ENCODE data around the gene C11orf42. TPM values are rescaled to one million over a fixed set of nuclear protein-coding genes. Genes with fewer than 3 reads are reported as not detected.

Gene C11orf42
- total RNA-seq, 1 experiment from 2014 or later, result not detected

DNA sequence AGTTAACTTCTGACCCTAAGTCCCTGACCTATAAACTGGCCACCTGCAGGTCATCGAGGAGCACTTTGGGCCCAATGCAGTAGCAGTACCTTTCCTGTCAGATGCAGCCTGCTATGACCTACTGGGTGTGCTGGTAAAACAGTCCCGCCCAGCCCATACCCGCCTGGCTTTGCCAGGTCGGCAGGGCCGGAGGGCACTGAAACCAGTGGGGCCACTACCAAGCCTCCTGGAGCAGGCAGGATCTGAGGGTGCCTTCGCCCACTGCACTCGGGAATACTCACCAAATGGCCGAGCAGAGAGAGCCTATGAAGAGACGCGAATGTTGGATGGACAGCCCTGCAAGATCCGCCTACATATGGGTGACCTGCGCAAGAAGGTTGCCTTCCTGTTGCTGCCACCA, 4.4 kb downstream of the C11orf42 start:
- DNase-seq (no peak), ATAC-seq (no peak)
- Histone ChIP-seq H3K4me1 (ENCODE audit: insufficient read depth, low read length) (no peaks in the 10 kb centered on the region), H3K27me3 (ENCODE audit: low read length) (no peaks in the 10 kb centered on the region), H3K27ac (ENCODE audit: low read length) (no peak overlapping the region), H4K20me1 (ENCODE audit: low read length) (no peaks in the 10 kb centered on the region), H3K9me3 (ENCODE audit: low read length) (no peaks in the 10 kb centered on the region), H3F3A (ENCODE audit: low read length, unreplicated experiment) (no peaks in the 10 kb centered on the region), H2AFZ (ENCODE audit: low read length) (no peak overlapping the region), H3K79me2 (ENCODE audit: low read length) (no peaks in the 10 kb centered on the region), H3K4me3 (ENCODE audit: low read length) (no peak overlapping the region), H3K4me2 (ENCODE audit: low read length) (no peak overlapping the region), H3K9me2 (replicated peaks; ENCODE audit: low read length) (no peaks in the 10 kb centered on the region), H3K36me3 (ENCODE audit: low read depth, low read length) (peaks cover 8% of the 10 kb centered on the region), H3K9ac (ENCODE audit: low read length) (no peak overlapping the region)
- intact Hi-C loops (cut with micrococcal nuclease), result no loop called here
- TF ChIP-seq EZH2 (IDR thresholded peaks at IDR 0.05; ENCODE audit: low read length, unreplicated experiment), result no peak
- TF ChIP-seq EZH2phosphoT487 (IDR thresholded peaks at IDR 0.05; ENCODE audit: borderline replicate concordance, low read length), result no peak
- TF ChIP-seq, protein P1, sequence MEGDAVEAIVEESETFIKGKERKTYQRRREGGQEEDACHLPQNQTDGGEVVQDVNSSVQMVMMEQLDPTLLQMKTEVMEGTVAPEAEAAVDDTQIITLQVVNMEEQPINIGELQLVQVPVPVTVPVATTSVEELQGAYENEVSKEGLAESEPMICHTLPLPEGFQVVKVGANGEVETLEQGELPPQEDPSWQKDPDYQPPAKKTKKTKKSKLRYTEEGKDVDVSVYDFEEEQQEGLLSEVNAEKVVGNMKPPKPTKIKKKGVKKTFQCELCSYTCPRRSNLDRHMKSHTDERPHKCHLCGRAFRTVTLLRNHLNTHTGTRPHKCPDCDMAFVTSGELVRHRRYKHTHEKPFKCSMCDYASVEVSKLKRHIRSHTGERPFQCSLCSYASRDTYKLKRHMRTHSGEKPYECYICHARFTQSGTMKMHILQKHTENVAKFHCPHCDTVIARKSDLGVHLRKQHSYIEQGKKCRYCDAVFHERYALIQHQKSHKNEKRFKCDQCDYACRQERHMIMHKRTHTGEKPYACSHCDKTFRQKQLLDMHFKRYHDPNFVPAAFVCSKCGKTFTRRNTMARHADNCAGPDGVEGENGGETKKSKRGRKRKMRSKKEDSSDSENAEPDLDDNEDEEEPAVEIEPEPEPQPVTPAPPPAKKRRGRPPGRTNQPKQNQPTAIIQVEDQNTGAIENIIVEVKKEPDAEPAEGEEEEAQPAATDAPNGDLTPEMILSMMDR (conservative IDR thresholded peaks at IDR 0.05; ENCODE audit: low read depth, low read length), result no peak
- ChIA-PET CTCF (no interaction called here), POLR2A (ENCODE audit: unreplicated experiment) (no interaction called here)
- no TSS peak for BruUV-seq (replicated peaks)

DNA sequence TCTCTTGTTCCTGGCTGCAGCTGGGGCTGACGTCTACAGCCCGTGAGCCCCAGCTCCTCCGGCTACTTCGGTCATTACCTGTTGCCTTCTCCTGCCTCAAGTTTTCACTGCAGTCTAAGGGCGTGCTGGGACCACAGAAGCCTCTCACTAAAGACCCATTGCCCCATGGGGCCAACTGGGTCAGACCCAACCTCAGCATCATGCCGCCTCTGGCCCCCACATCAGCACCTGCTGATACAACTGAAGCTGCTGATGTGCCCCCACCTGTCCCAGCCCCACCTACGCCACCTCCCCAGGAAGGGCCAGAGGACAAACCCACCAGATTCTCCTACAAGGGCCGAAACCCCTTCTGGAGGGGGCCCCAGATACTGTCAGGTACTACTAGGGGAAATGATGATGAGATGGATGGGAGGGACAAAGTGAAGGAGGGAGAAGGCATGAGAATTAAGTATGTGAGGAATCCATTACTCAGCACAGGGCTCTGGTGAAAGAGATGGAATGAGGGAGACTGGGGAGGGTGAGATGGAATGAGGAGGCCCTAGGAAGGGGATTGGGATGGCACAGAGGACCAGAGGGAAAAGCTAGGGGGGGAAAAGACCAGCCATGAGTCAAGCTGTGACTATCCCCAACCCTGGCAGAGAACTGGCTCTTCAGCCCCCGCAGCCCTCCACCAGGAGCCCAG, 5.1 kb downstream of the C11orf42 start:
- no peaks in the 10 kb centered on the region for H3K27me3 ChIP-seq (ENCODE audit: low read length)
- H2AFZ ChIP-seq (ENCODE audit: low read length), result no peak overlapping the region
- H3K36me3 ChIP-seq (ENCODE audit: low read depth, low read length), result peaks cover 12% of the 10 kb centered on the region
- DNase-seq (no peak), ATAC-seq (no peak)
- H3K4me1 ChIP-seq (ENCODE audit: insufficient read depth, low read length), result no peaks in the 10 kb centered on the region
- H3K4me3 ChIP-seq (ENCODE audit: low read length), result no peak overlapping the region
- no peak overlapping the region for H3K27ac ChIP-seq (ENCODE audit: low read length)
- no peaks in the 10 kb centered on the region for H4K20me1 ChIP-seq (ENCODE audit: low read length)
- no peak overlapping the region for H3K4me2 ChIP-seq (ENCODE audit: low read length)
- H3F3A ChIP-seq (ENCODE audit: low read length, unreplicated experiment), result no peaks in the 10 kb centered on the region
- no peak overlapping the region for H3K9ac ChIP-seq (ENCODE audit: low read length)
- H3K79me2 ChIP-seq (ENCODE audit: low read length), result no peaks in the 10 kb centered on the region
- POLR2A ChIA-PET (ENCODE audit: unreplicated experiment), result no interaction called here
- intact Hi-C loops (cut with micrococcal nuclease), result no loop called here
- no TSS peak for BruUV-seq (replicated peaks)
- CTCF ChIA-PET, result no interaction called here
- TF ChIP-seq, protein P1 (conservative IDR thresholded peaks at IDR 0.05; ENCODE audit: low read depth, low read length), result no peak
- TF ChIP-seq EZH2phosphoT487 (IDR thresholded peaks at IDR 0.05; ENCODE audit: borderline replicate concordance, low read length) (no peak), EZH2 (IDR thresholded peaks at IDR 0.05; ENCODE audit: low read length, unreplicated experiment) (no peak)
- H3K9me3 ChIP-seq (ENCODE audit: low read length), result no peaks in the 10 kb centered on the region
- H3K9me2 ChIP-seq (replicated peaks; ENCODE audit: low read length), result no peaks in the 10 kb centered on the region

DNA sequence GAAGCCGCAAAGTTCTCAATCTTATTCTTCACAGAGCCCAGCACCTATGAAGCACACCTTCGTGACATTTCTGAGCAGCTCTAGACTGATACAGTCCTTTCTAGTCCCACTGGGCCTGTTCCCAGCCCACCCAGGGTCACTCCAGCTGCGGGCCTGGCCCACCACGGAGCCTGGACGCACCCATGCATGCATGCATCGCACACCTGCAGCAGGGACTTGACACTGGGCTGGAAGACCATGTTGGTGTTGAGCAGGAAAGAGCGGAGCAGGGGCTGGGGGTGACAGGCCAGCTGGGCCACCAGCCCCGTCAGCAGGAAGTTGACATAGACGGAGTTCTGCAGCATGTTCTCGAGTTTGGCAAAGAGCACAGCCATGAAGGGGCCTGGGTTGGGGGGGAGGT, 9.2 kb downstream of the C11orf42 start:
- H2AFZ ChIP-seq (ENCODE audit: low read length), result no peak overlapping the region
- no peaks in the 10 kb centered on the region for H3K27me3 ChIP-seq (ENCODE audit: low read length)
- peaks cover 33% of the 10 kb centered on the region for H3K36me3 ChIP-seq (ENCODE audit: low read depth, low read length)
- intact Hi-C loops (cut with micrococcal nuclease), result no loop called here
- TF ChIP-seq EZH2 (IDR thresholded peaks at IDR 0.05; ENCODE audit: low read length, unreplicated experiment) (no peak), EZH2phosphoT487 (IDR thresholded peaks at IDR 0.05; ENCODE audit: borderline replicate concordance, low read length) (no peak)
- TF ChIP-seq, protein P1 (conservative IDR thresholded peaks at IDR 0.05; ENCODE audit: low read depth, low read length), result no peak
- H4K20me1 ChIP-seq (ENCODE audit: low read length), result peaks cover 9% of the 10 kb centered on the region; the same call in 1 of the 2 replicates
- no peaks in the 10 kb centered on the region for H3K79me2 ChIP-seq (ENCODE audit: low read length)
- no TSS peak for BruUV-seq (replicated peaks)
- DNase-seq, result no peak
- H3K9me2 ChIP-seq (replicated peaks; ENCODE audit: low read length), result no peaks in the 10 kb centered on the region
- CTCF ChIA-PET, result no interaction called here
- no peak overlapping the region for H3K4me2 ChIP-seq (ENCODE audit: low read length)
- H3K9ac ChIP-seq (ENCODE audit: low read length), result no peak overlapping the region
- no peak for ATAC-seq
- H3F3A ChIP-seq (ENCODE audit: low read length, unreplicated experiment), result no peaks in the 10 kb centered on the region
- peaks cover 10% of the 10 kb centered on the region for H3K4me1 ChIP-seq (ENCODE audit: insufficient read depth, low read length)
- no peak overlapping the region for H3K4me3 ChIP-seq (ENCODE audit: low read length)
- no peak overlapping the region for H3K27ac ChIP-seq (ENCODE audit: low read length)
- POLR2A ChIA-PET (ENCODE audit: unreplicated experiment), result no interaction called here
- no peaks in the 10 kb centered on the region for H3K9me3 ChIP-seq (ENCODE audit: low read length)

Measured in PC-3 (cell line).